WTC11 (cell line): Measurements from ENCODE around the gene RALY. TPM values are rescaled to one million over a fixed set of nuclear protein-coding genes. Genes with fewer than 3 reads are reported as not detected.

Experiments
- ATAC-seq: fragments of 200-7000 bp; cut with Tn5 transposase; 2 replicates; pipeline ENCODE4 v1.10.0; 2021; ENCODE audit warnings: mild to moderate bottlenecking, moderate library complexity
- CTCF ChIA-PET: fragments of 300-600 bp; sonication (Branson Sonifier 250); formaldehyde crosslinking; loops from one replicate; lab custom pipeline; 2021; ENCODE audit warnings: antibody characterized with exemption; lab: Charles Lee
- POLR2A ChIA-PET: fragments of 350-600 bp; sonication (Branson Sonifier 250); formaldehyde crosslinking; loops from one replicate; lab custom pipeline; 2021; ENCODE audit warnings: antibody characterized with exemption; lab: Charles Lee
- DNase-seq: peaks from one replicate; pipeline ENCODE4 v3.0.0; 2021; ENCODE audit warnings: low spot score
- H3K27ac Mint-ChIP-seq: 2 replicates; pipeline ENCODE4 v1.8.0; 2021; ENCODE audit warnings: mixed read lengths
- H3K27me3 Mint-ChIP-seq: 2 replicates; pipeline ENCODE4 v1.8.0; 2021; ENCODE audit warnings: low read depth, mild to moderate bottlenecking, moderate library complexity, mixed read lengths
- H3K36me3 Mint-ChIP-seq: 2 replicates; pipeline ENCODE4 v1.8.0; 2021; ENCODE audit warnings: mixed read lengths
- H3K4me1 Mint-ChIP-seq: 2 replicates; pipeline ENCODE4 v1.8.0; 2022; ENCODE audit warnings: mixed read lengths
- H3K4me3 Mint-ChIP-seq: 2 replicates; pipeline ENCODE4 v1.8.0; 2021; ENCODE audit warnings: mild to moderate bottlenecking, moderate library complexity, mixed read lengths
- H3K9me3 Mint-ChIP-seq: 2 replicates; pipeline ENCODE4 v1.8.0; 2021; ENCODE audit warnings: mixed read lengths
- CBFB ChIP-seq: sonication (generic); formaldehyde crosslinking; IDR thresholded peaks from 2 replicates; pipeline ENCODE4 v1.8.1; 2022; ENCODE audit warnings: mild to moderate bottlenecking, low read depth, missing genetic modification reagents
- GABPB1 ChIP-seq: sonication (generic); formaldehyde crosslinking; IDR thresholded peaks from 2 replicates; pipeline ENCODE4 v1.8.1; 2023; ENCODE audit warnings: mild to moderate bottlenecking, missing genetic modification reagents
- IRF2 ChIP-seq: sonication (generic); formaldehyde crosslinking; IDR thresholded peaks from 2 replicates; pipeline ENCODE4 v1.8.0; 2022; ENCODE audit warnings: low read depth, missing genetic modification reagents, borderline replicate concordance
- MXD4 ChIP-seq: fragments of 250-450 bp; sonication (Bioruptor Pico); IDR thresholded peaks from 2 replicates; pipeline ENCODE4 v1.8.0; 2021; ENCODE audit warnings: mild to moderate bottlenecking, moderate library complexity, borderline replicate concordance
- OVOL2 ChIP-seq: fragments of 250-450 bp; sonication (Bioruptor Pico); IDR thresholded peaks from 2 replicates; pipeline ENCODE4 v1.9.0; 2021; ENCODE audit warnings: mild to moderate bottlenecking, borderline replicate concordance
- TEAD4 ChIP-seq: sonication (generic); formaldehyde crosslinking; IDR thresholded peaks from 2 replicates; pipeline ENCODE4 v1.8.0; 2022; ENCODE audit warnings: mild to moderate bottlenecking, missing genetic modification reagents
- ZNF232 ChIP-seq: sonication (generic); formaldehyde crosslinking; IDR thresholded peaks from 2 replicates; pipeline ENCODE4 v1.8.0; 2022; ENCODE audit warnings: mild to moderate bottlenecking, missing genetic modification reagents
- total RNA-seq: library from RNA; stranded (reverse); gene quantifications from 3 replicates; pipeline ENCODE4 v1.2.3, GENCODE V29; 2021
- TF ChIP-seq, protein P1 (sequence below): sonication (generic); formaldehyde crosslinking; IDR thresholded peaks from 2 replicates; pipeline ENCODE4 v1.8.0; 2022; ENCODE audit warnings: mild to moderate bottlenecking, missing genetic modification reagents
- TF ChIP-seq, protein P2 (sequence below): fragments of 200-600 bp; IDR thresholded peaks from 2 replicates; pipeline ENCODE4 v1.8.0; 2022; ENCODE audit warnings: antibody characterized with exemption
- TF ChIP-seq, protein P3 (sequence below): sonication (generic); formaldehyde crosslinking; IDR thresholded peaks from 2 replicates; pipeline ENCODE4 v1.8.1; 2022; ENCODE audit warnings: low read depth, mild to moderate bottlenecking, moderate library complexity, missing genetic modification reagents, borderline replicate concordance
- TF ChIP-seq, protein P4 (sequence below): fragments of 250-450 bp; sonication (Bioruptor Pico); conservative IDR thresholded peaks from 2 replicates; pipeline ENCODE4 v1.9.0; 2021; ENCODE audit warnings: mild to moderate bottlenecking
- TF ChIP-seq, protein P5 (sequence below): sonication (generic); formaldehyde crosslinking; IDR thresholded peaks from 2 replicates; pipeline ENCODE4 v1.8.1; 2023; ENCODE audit warnings: mild to moderate bottlenecking, moderate library complexity, missing genetic modification reagents
- TF ChIP-seq, protein P6 (sequence below): sonication (generic); formaldehyde crosslinking; IDR thresholded peaks from 2 replicates; pipeline ENCODE4 v1.8.0; 2023; ENCODE audit warnings: missing genetic modification reagents, mild to moderate bottlenecking, borderline replicate concordance

Gene RALY
- total RNA-seq, 1 experiment from 2014 or later: 164 TPM

DNA sequence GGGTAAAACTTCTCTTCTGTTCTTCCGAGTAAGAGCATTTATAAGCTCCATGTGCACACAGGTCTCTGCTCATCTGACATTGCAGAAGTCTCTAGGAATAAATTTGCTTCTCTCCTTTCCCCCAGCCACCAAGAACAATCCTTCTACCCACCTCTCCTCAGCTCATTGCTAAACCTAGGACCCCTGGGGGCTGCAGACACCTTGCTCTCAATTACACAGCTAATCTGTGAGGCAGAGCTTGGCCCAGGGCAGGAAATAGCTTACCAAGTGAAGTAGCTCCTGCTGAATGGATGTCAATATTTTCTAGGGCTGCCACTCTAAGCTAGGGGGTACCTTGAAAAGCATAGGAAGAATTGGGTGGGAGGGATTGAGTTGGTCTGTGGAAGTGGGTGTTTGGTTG is 74.3 kb downstream of the RALY start (continued):
- TF ChIP-seq, protein P1, sequence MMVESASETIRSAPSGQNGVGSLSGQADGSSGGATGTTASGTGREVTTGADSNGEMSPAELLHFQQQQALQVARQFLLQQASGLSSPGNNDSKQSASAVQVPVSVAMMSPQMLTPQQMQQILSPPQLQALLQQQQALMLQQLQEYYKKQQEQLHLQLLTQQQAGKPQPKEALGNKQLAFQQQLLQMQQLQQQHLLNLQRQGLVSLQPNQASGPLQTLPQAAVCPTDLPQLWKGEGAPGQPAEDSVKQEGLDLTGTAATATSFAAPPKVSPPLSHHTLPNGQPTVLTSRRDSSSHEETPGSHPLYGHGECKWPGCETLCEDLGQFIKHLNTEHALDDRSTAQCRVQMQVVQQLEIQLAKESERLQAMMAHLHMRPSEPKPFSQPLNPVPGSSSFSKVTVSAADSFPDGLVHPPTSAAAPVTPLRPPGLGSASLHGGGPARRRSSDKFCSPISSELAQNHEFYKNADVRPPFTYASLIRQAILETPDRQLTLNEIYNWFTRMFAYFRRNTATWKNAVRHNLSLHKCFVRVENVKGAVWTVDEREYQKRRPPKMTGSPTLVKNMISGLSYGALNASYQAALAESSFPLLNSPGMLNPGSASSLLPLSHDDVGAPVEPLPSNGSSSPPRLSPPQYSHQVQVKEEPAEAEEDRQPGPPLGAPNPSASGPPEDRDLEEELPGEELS (CRISPR knock-in tag): no peak
- TF ChIP-seq OVOL2 (CRISPR knock-in tag) (no peak), MXD4 (no peak), TEAD4 (CRISPR knock-in tag) (no peak)
- TF ChIP-seq, all 79 proteins: peak for 0

DNA sequence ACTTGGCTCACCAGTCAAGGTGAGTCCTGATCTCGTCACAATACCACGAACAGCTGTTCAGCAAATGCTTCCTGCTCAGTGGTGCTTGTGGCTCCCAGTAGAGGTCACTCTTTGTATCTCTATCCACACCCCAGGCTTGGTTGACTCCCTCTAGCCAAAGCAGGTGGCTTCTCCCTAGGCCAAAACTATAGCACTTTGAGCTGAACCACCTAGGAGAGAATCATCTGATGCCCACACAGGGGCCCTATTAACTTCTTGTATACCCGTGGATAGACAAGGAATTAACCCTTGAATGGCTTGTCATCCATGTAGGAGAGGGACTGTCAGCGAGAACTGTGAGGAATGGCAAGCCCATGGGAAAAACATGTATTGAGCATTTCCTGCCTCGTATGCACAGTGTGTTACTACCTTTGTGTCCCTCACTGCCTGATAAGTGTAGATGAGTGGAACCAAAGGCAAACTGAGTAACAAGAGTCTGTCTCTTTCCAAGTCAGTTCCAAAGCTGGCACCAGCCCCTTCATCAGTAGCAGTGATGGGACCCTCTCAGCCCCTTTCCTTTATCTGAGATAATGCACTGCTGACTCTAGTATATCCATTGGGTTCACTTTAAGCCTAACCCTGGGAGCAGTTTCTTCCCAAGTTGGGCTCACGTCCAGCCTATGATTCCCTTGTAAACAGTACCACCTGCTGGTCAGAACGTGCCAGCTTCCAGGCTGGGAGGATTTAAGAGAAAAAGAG is 75.8 kb downstream of the RALY start:
- H3K9me3 Mint-ChIP-seq: no peaks in the 10 kb centered on the region
- no peak overlapping the region for H3K4me3 Mint-ChIP-seq
- DNase-seq (peak; percentile 79), ATAC-seq (peak; percentile 76)
- ChIA-PET POLR2A (interaction anchor here (0.5 to 1.1 kb wide), 5 partner anchors 32 to 295 kb away, joined by 3 to 5 read pairs (median 4); partner anchors contain the start of gene EIF2S2), CTCF (interaction anchor here (0.5 to 4.6 kb wide), 38 partner anchors 8 to 625 kb away, joined by 3 to 70 read pairs (median 5); partner anchors contain the start of gene EIF2S2)
- TF ChIP-seq MXD4 (no peak), GABPB1 (0 out of 2 replicates have a peak, but pooled peaks have one; percentile 15)
- TF ChIP-seq, protein P2, sequence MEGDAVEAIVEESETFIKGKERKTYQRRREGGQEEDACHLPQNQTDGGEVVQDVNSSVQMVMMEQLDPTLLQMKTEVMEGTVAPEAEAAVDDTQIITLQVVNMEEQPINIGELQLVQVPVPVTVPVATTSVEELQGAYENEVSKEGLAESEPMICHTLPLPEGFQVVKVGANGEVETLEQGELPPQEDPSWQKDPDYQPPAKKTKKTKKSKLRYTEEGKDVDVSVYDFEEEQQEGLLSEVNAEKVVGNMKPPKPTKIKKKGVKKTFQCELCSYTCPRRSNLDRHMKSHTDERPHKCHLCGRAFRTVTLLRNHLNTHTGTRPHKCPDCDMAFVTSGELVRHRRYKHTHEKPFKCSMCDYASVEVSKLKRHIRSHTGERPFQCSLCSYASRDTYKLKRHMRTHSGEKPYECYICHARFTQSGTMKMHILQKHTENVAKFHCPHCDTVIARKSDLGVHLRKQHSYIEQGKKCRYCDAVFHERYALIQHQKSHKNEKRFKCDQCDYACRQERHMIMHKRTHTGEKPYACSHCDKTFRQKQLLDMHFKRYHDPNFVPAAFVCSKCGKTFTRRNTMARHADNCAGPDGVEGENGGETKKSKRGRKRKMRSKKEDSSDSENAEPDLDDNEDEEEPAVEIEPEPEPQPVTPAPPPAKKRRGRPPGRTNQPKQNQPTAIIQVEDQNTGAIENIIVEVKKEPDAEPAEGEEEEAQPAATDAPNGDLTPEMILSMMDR: peak; percentile 44; the same call in 1 of the 2 replicates
- H3K27me3 Mint-ChIP-seq: no peaks in the 10 kb centered on the region
- 0 out of 2 replicates have a peak, but pooled peaks cover 7% of the 10 kb centered on the region for H3K36me3 Mint-ChIP-seq
- peak overlapping the region; percentile 27; the same call in 1 of the 2 replicates for H3K27ac Mint-ChIP-seq
- H3K4me1 Mint-ChIP-seq: peaks cover 46% of the 10 kb centered on the region

DNA sequence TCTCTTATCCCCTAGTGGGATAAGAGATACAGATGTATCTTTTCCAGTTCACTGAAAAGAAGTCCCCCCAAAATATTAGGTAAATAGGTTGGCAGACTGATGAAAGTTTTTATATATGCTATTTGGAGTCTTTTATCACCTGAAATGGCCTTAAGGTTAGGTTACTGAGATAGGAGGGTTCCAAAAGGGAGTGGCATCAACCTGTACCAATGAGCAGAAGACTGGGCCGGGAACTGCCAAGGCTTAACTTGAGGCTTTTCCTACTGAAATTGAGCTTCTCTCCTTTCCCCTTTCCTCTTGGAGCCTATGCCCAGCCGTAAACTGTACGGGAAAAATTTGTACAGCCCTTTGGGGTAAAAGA is 76.3 kb downstream of the RALY start:
- ATAC-seq: no peak
- Mint-ChIP-seq H3K4me3 (no peak overlapping the region), H3K27ac (no peak overlapping the region), H3K9me3 (no peaks in the 10 kb centered on the region), H3K36me3 (0 out of 2 replicates have a peak, but pooled peaks cover 7% of the 10 kb centered on the region), H3K27me3 (no peaks in the 10 kb centered on the region), H3K4me1 (peaks cover 46% of the 10 kb centered on the region)
- CTCF ChIA-PET: interaction anchor here (0.5 to 4.6 kb wide), 24 partner anchors 12 to 626 kb away, joined by 3 to 70 read pairs (median 6); no protein-coding TSS in a partner anchor
- TF ChIP-seq, protein P3, sequence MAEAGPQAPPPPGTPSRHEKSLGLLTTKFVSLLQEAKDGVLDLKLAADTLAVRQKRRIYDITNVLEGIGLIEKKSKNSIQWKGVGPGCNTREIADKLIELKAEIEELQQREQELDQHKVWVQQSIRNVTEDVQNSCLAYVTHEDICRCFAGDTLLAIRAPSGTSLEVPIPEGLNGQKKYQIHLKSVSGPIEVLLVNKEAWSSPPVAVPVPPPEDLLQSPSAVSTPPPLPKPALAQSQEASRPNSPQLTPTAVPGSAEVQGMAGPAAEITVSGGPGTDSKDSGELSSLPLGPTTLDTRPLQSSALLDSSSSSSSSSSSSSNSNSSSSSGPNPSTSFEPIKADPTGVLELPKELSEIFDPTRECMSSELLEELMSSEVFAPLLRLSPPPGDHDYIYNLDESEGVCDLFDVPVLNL (CRISPR knock-in tag): no peak
- no peak for TF ChIP-seq IRF2 (CRISPR knock-in tag)
- no peak for DNase-seq
- POLR2A ChIA-PET: no interaction called here

DNA sequence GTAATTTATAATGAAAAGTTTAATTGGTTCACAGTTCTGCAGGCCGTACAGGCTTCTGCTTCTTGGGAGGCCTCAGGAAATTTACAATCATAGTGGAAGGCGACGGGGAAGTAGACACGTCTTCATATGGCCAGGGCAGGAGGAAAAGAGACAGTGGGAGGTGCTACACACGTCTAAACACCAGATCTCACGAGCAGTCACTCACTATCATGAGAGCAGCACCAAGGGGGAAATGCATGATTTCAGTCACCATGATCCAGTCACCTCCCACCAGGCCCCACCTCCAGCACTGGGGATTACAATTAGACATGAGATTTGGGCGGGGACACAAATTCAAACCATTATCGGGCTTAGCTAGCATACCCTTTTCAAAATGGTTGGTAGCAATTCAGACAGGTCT is 77.1 kb downstream of the RALY start:
- TF ChIP-seq CBFB (CRISPR knock-in tag) (no peak), ZNF232 (CRISPR knock-in tag) (no peak)
- TF ChIP-seq, protein P4, sequence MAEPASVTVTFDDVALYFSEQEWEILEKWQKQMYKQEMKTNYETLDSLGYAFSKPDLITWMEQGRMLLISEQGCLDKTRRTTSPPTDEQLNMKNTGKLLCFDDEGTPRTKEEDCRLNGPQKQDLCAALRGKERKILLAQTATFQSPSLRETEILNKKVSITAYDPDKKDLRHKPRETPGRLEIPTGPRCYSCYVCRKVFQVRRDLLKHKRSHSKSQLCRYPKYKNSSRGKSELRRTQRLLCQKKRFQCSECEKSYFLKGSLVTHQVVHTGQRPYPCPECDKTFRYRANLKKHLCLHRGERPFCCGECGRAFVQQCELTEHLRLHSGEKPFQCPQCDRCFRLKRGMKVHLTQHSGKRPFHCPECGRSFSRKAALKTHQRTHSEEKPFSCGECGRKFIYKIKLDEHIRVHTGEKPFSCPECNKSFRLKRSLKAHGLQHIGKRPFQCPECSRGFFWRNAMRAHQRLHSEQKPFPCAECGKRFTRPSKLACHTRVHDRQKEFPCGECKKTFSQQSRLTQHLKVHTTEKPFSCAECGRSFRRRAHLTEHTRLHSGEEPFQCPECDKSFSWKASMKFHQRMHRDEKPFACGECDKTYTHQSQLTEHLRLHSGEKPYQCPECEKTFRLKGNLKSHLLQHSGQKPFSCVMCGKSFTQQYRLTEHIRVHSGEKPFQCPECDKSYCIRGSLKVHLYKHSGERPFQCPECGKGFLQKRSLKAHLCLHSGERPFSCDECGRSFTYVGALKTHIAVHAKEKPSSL (CRISPR knock-in tag): no peak
- TF ChIP-seq, protein P5, sequence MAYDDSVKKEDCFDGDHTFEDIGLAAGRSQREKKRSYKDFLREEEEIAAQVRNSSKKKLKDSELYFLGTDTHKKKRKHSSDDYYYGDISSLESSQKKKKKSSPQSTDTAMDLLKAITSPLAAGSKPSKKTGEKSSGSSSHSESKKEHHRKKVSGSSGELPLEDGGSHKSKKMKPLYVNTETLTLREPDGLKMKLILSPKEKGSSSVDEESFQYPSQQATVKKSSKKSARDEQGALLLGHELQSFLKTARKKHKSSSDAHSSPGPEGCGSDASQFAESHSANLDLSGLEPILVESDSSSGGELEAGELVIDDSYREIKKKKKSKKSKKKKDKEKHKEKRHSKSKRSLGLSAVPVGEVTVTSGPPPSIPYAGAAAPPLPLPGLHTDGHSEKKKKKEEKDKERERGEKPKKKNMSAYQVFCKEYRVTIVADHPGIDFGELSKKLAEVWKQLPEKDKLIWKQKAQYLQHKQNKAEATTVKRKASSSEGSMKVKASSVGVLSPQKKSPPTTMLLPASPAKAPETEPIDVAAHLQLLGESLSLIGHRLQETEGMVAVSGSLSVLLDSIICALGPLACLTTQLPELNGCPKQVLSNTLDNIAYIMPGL (CRISPR knock-in tag): no peak
- TF ChIP-seq, protein P6, sequence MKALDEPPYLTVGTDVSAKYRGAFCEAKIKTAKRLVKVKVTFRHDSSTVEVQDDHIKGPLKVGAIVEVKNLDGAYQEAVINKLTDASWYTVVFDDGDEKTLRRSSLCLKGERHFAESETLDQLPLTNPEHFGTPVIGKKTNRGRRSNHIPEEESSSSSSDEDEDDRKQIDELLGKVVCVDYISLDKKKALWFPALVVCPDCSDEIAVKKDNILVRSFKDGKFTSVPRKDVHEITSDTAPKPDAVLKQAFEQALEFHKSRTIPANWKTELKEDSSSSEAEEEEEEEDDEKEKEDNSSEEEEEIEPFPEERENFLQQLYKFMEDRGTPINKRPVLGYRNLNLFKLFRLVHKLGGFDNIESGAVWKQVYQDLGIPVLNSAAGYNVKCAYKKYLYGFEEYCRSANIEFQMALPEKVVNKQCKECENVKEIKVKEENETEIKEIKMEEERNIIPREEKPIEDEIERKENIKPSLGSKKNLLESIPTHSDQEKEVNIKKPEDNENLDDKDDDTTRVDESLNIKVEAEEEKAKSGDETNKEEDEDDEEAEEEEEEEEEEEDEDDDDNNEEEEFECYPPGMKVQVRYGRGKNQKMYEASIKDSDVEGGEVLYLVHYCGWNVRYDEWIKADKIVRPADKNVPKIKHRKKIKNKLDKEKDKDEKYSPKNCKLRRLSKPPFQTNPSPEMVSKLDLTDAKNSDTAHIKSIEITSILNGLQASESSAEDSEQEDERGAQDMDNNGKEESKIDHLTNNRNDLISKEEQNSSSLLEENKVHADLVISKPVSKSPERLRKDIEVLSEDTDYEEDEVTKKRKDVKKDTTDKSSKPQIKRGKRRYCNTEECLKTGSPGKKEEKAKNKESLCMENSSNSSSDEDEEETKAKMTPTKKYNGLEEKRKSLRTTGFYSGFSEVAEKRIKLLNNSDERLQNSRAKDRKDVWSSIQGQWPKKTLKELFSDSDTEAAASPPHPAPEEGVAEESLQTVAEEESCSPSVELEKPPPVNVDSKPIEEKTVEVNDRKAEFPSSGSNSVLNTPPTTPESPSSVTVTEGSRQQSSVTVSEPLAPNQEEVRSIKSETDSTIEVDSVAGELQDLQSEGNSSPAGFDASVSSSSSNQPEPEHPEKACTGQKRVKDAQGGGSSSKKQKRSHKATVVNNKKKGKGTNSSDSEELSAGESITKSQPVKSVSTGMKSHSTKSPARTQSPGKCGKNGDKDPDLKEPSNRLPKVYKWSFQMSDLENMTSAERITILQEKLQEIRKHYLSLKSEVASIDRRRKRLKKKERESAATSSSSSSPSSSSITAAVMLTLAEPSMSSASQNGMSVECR (CRISPR knock-in tag): no peak
- Mint-ChIP-seq H3K4me1 (peaks cover 42% of the 10 kb centered on the region), H3K27ac (no peak overlapping the region; the same call in 1 of the 2 replicates), H3K36me3 (peaks cover 7% of the 10 kb centered on the region; the same call in 1 of the 2 replicates), H3K27me3 (no peaks in the 10 kb centered on the region), H3K9me3 (no peaks in the 10 kb centered on the region), H3K4me3 (no peak overlapping the region)
- POLR2A ChIA-PET: no interaction called here
- CTCF ChIA-PET: interaction anchor here (2.2 to 4.6 kb wide), 3 partner anchors 136 to 279 kb away, joined by 8 to 70 read pairs (median 51); no protein-coding TSS in a partner anchor
- ATAC-seq (no peak), DNase-seq (no peak)
